Lung microvascular endothelial cell (primary cell): ENCODE results near the gene KCNMB1. TPM values are rescaled to one million over a fixed set of nuclear protein-coding genes. Genes with fewer than 3 reads are reported as not detected.

Experiments
- DNase-seq, 2 donors: peaks; one replicate each; pipeline versions ENCODE4 v3.0.0 to v3.0.0-alpha.2; 2010; ENCODE audit warnings: low read depth in 2 of 2
- total RNA-seq: library from RNA; depleted of rRNA; stranded (reverse); fragments of >200 nt; gene quantifications from 2 replicates; pipeline ENCODE4 v1.2.1, GENCODE V29; 2014

The KCNMB1 gene
- not detected in 2 replicates for total RNA-seq

GRCh38 chr5:170388818-170389549, at the start of gene KCNMB1:
TSS of gene KCNMB1 (minus strand) at chr5:170389367. CDS start at chr5:170385447, 3,920 bp downstream.
- DNase-seq, result no peak

- DNase-seq, result no peak
Measured at GRCh38 chr5:170438581-170438980, 49.4 kb upstream of the KCNMB1 start.

GRCh38 chr5:170437621-170438375, 48.6 kb upstream of the KCNMB1 start:
- DNase-seq, result no peak

GRCh38 chr5:170436335-170436734, 47.2 kb upstream of the KCNMB1 start:
- DNase-seq, result no peak

- peak; percentile 59 to 76 for DNase-seq
Measured at GRCh38 chr5:170434966-170435605, 45.9 kb upstream of the KCNMB1 start.

- DNase-seq, result no peak
Measured at GRCh38 chr5:170432669-170433068, 43.5 kb upstream of the KCNMB1 start.

GRCh38 chr5:170431571-170431970, 42.4 kb upstream of the KCNMB1 start:
- DNase-seq, result no peak

GRCh38 chr5:170430866-170431437, 41.8 kb upstream of the KCNMB1 start:
- DNase-seq, result no peak

GRCh38 chr5:170430256-170430655, 41.1 kb upstream of the KCNMB1 start:
- no peak for DNase-seq

GRCh38 chr5:170429014-170429413, 39.8 kb upstream of the KCNMB1 start:
- peak; percentile 7 to 19 for DNase-seq

- peak in 1 of 2 donors; percentile 64 for DNase-seq
Measured at GRCh38 chr5:170427672-170428236, 38.6 kb upstream of the KCNMB1 start.

- DNase-seq, result no peak
Measured at GRCh38 chr5:170426786-170427185, 37.6 kb upstream of the KCNMB1 start.

- DNase-seq, result no peak
Measured at GRCh38 chr5:170426149-170426767, 37.1 kb upstream of the KCNMB1 start.

GRCh38 chr5:170425731-170426130, 36.6 kb upstream of the KCNMB1 start:
- DNase-seq, result no peak

- no peak for DNase-seq
Measured at GRCh38 chr5:170424629-170425028, 35.5 kb upstream of the KCNMB1 start.

GRCh38 chr5:170423692-170424091, 34.5 kb upstream of the KCNMB1 start:
- DNase-seq, result no peak

GRCh38 chr5:170421826-170422225, 32.7 kb upstream of the KCNMB1 start:
- no peak for DNase-seq

- DNase-seq, result peak; percentile 81 to 83
Measured at GRCh38 chr5:170420806-170421412, 31.7 kb upstream of the KCNMB1 start.

GRCh38 chr5:170419643-170420042, 30.5 kb upstream of the KCNMB1 start:
- DNase-seq, result no peak

- DNase-seq, result no peak
Measured at GRCh38 chr5:170418736-170419135, 29.6 kb upstream of the KCNMB1 start.

- no peak for DNase-seq
Measured at GRCh38 chr5:170416526-170416925, 27.4 kb upstream of the KCNMB1 start.
